ENCODE results near the gene ITGA2B. TPM values are rescaled to one million over a fixed set of nuclear protein-coding genes. Genes with fewer than 3 reads are reported as not detected.
"Not testable (repeated sequence)": the region's sequence is repeated elsewhere in the genome, so short reads cannot be mapped to it uniquely, and the experiment has no call there.

Gene ITGA2B
- total RNA-seq, 1 experiment from 2014 or later, result 8.3 TPM

GRCh38 chr17:44331249-44331760, 58.1 kb downstream of the ITGA2B start:
- H4K91ac ChIP-seq (ENCODE audit: insufficient read length, low read depth, low read length), result no peak overlapping the region
- no peak overlapping the region for H3K9ac ChIP-seq (ENCODE audit: extremely low read depth, insufficient read length, low read length)
- no peak overlapping the region for H2AFZ ChIP-seq (ENCODE audit: low read length)
- H4K20me1 ChIP-seq (ENCODE audit: control insufficient read depth, insufficient read depth, insufficient read length), result no peaks in the 10 kb centered on the region
- WGBS (ENCODE audit: extremely low coverage, insufficient read length, low lambda C conversion rate), result no CpG with 5 or more reads among the region's 7 CpGs
- H3K27me3 ChIP-seq (ENCODE audit: insufficient read depth, low read length), result no peaks in the 10 kb centered on the region
- no peak overlapping the region for H4K8ac ChIP-seq (replicated peaks; ENCODE audit: insufficient read length, low read depth, low read length)
- H2BK15ac ChIP-seq (ENCODE audit: low read depth, low read length), result no peak overlapping the region
- H2BK5ac ChIP-seq (ENCODE audit: insufficient read length, low read length), result no peak overlapping the region
- Mint-ChIP-seq H3K27me3 (ENCODE audit: low read depth) (peaks cover 6% of the 10 kb centered on the region), H3K36me3 (ENCODE audit: insufficient read depth in 1 of 3, low read depth in 3 of 3) (no peaks in the 10 kb centered on the region), H3K4me3 (no peak overlapping the region), H3K4me1 (peaks cover 17 to 22% of the 10 kb centered on the region in 2 experiments), H3K9me3 (no peaks in the 10 kb centered on the region), H3K27ac (no peak overlapping the region)
- no peak overlapping the region for H3K56ac ChIP-seq (ENCODE audit: insufficient read length, low read depth, low read length)
- no peaks in the 10 kb centered on the region for H3K9me3 ChIP-seq (ENCODE audit: control insufficient read depth, low read depth, low read length)
- no peak overlapping the region for H3K4me2 ChIP-seq (ENCODE audit: insufficient read depth, insufficient read length, low read length)
- H3K14ac ChIP-seq (ENCODE audit: insufficient read depth, low read length), result no peak overlapping the region
- H2BK12ac ChIP-seq (ENCODE audit: insufficient read length, low read depth, low read length), result no peak overlapping the region
- H3K4me1 ChIP-seq (ENCODE audit: insufficient read depth, low read length), result no peaks in the 10 kb centered on the region
- TF ChIP-seq CTCF (conservative IDR thresholded peaks at IDR 0.05), result peak; percentile 88
- no peak overlapping the region for H2BK120ac ChIP-seq (ENCODE audit: low read depth, low read length, poor library complexity, severe bottlenecking)
- no peak overlapping the region for H3T11ph ChIP-seq (ENCODE audit: low read length)
- peak; percentile 85 for DNase-seq
- H3K23me2 ChIP-seq (ENCODE audit: insufficient read length, low read depth, low read length, poor library complexity, severe bottlenecking), result no peaks in the 10 kb centered on the region
- no peak overlapping the region for H3K27ac ChIP-seq (ENCODE audit: insufficient read length, low read depth, low read length)
- no peaks in the 10 kb centered on the region for H3K79me1 ChIP-seq (ENCODE audit: insufficient read depth, low read depth, low read length, poor library complexity, severe bottlenecking)
- H3K4ac ChIP-seq (ENCODE audit: low read depth, low read length), result no peak overlapping the region
- no peak overlapping the region for H3K18ac ChIP-seq (ENCODE audit: insufficient read length, low read depth, low read length)
- H2AK5ac ChIP-seq (ENCODE audit: insufficient read length, low read length), result no peak overlapping the region
- no peaks in the 10 kb centered on the region for H3K79me2 ChIP-seq (ENCODE audit: insufficient read depth, low read length)
- no peak overlapping the region for H4K5ac ChIP-seq (ENCODE audit: insufficient read length, low read depth, low read length)
- H3K23ac ChIP-seq (ENCODE audit: insufficient read length, low read depth, low read length), result no peak overlapping the region
- no peak overlapping the region for H2BK20ac ChIP-seq (ENCODE audit: low read depth, low read length, poor library complexity, severe bottlenecking)

GRCh38 chr17:44330263-44330662, 59.2 kb downstream of the ITGA2B start:
- WGBS (ENCODE audit: extremely low coverage, insufficient read length, low lambda C conversion rate), result no CpG with 5 or more reads among the region's 5 CpGs
- H3T11ph ChIP-seq (ENCODE audit: low read length); H3K4me2 ChIP-seq (ENCODE audit: insufficient read depth, insufficient read length, low read length): not testable (repeated sequence)

More at GRCh38 chr17:44330263-44330662, 59.2 kb downstream of the ITGA2B start:
- H2BK5ac ChIP-seq (ENCODE audit: insufficient read length, low read length); H2AK5ac ChIP-seq (ENCODE audit: insufficient read length, low read length); H3K9me3 ChIP-seq (ENCODE audit: control insufficient read depth, low read depth, low read length); DNase-seq; H2BK15ac ChIP-seq (ENCODE audit: low read depth, low read length); H4K5ac ChIP-seq (ENCODE audit: insufficient read length, low read depth, low read length); H3K9ac ChIP-seq (ENCODE audit: extremely low read depth, insufficient read length, low read length); H3K27ac Mint-ChIP-seq; H4K91ac ChIP-seq (ENCODE audit: insufficient read length, low read depth, low read length); H3K14ac ChIP-seq (ENCODE audit: insufficient read depth, low read length); H3K79me2 ChIP-seq (ENCODE audit: insufficient read depth, low read length); H2BK20ac ChIP-seq (ENCODE audit: low read depth, low read length, poor library complexity, severe bottlenecking); H3K23ac ChIP-seq (ENCODE audit: insufficient read length, low read depth, low read length); H3K4ac ChIP-seq (ENCODE audit: low read depth, low read length); H4K8ac ChIP-seq (replicated peaks; ENCODE audit: insufficient read length, low read depth, low read length); H3K27ac ChIP-seq (ENCODE audit: insufficient read length, low read depth, low read length); H3K36me3 Mint-ChIP-seq (ENCODE audit: insufficient read depth in 1 of 3, low read depth in 3 of 3); H2BK12ac ChIP-seq (ENCODE audit: insufficient read length, low read depth, low read length); H3K18ac ChIP-seq (ENCODE audit: insufficient read length, low read depth, low read length); H3K4me3 Mint-ChIP-seq; H3K4me1 ChIP-seq (ENCODE audit: insufficient read depth, low read length); H3K23me2 ChIP-seq (ENCODE audit: insufficient read length, low read depth, low read length, poor library complexity, severe bottlenecking); H3K27me3 ChIP-seq (ENCODE audit: insufficient read depth, low read length); H3K56ac ChIP-seq (ENCODE audit: insufficient read length, low read depth, low read length); H2AFZ ChIP-seq (ENCODE audit: low read length); H2BK120ac ChIP-seq (ENCODE audit: low read depth, low read length, poor library complexity, severe bottlenecking); H3K79me1 ChIP-seq (ENCODE audit: insufficient read depth, low read depth, low read length, poor library complexity, severe bottlenecking); H4K20me1 ChIP-seq (ENCODE audit: control insufficient read depth, insufficient read depth, insufficient read length); H3K9me3 Mint-ChIP-seq: not testable (repeated sequence)
- Mint-ChIP-seq H3K4me1 (peaks cover 17 to 25% of the 10 kb centered on the region in 2 experiments), H3K27me3 (ENCODE audit: low read depth) (peaks cover 14% of the 10 kb centered on the region)

Measured in H9 (cell line).